Hepatocyte (in vitro differentiated cells): ENCODE data around the gene CARD11.

Source experiments
- CTCF ChIP-seq: fragments of 200-600 bp; sonication (generic); IDR thresholded peaks from 2 replicates; pipeline ENCODE4 v1.5.1; 2016; ENCODE audit warnings: antibody characterized with exemption, mild to moderate bottlenecking; ENCODE audit not compliant: poor library complexity
- EZH2 ChIP-seq: fragments of 200-600 bp; sonication (generic); IDR thresholded peaks from 2 replicates; pipeline ENCODE4 v1.6.1; 2016; ENCODE audit warnings: antibody characterized with exemption, mild to moderate bottlenecking, borderline replicate concordance
- EZH2phosphoT487 ChIP-seq: fragments of 200-600 bp; sonication (generic); IDR thresholded peaks from one replicate; pipeline ENCODE4 v1.6.1; 2018; ENCODE audit warnings: antibody characterized with exemption, mild to moderate bottlenecking, low read depth, moderate library complexity; ENCODE audit not compliant: unreplicated experiment, severe bottlenecking

GRCh38 chr7:2880051-2880450 lies 163.6 kb downstream of the CARD11 start:
- TF ChIP-seq CTCF = no peak
- no peak for TF ChIP-seq EZH2
- TF ChIP-seq EZH2phosphoT487 = no peak
